HepG2 (cell line): ENCODE data around the gene ATP6V1C2. TPM values are rescaled to one million over a fixed set of nuclear protein-coding genes. Genes with fewer than 3 reads are reported as not detected.

Experiments
- ARNT ChIP-seq: fragments of 450-650 bp; IDR thresholded peaks from 2 replicates; pipeline ENCODE4 v1.6.1; 2017
- CCDC6 ChIP-seq: sonication (generic); formaldehyde crosslinking; IDR thresholded peaks from 2 replicates; pipeline ENCODE4 v1.8.1; 2022; ENCODE audit warnings: mild to moderate bottlenecking, missing genetic modification reagents, moderate library complexity
- CENPBD1 ChIP-seq: sonication (generic); formaldehyde crosslinking; IDR thresholded peaks from 2 replicates; pipeline ENCODE4 v1.8.0; 2022; ENCODE audit warnings: missing genetic modification reagents, low read depth, mild to moderate bottlenecking, borderline replicate concordance
- ETV5 ChIP-seq: IDR thresholded peaks from 2 replicates; pipeline ENCODE4 v1.6.1; 2018; ENCODE audit warnings: missing biosample characterization, missing genetic modification reagents, inconsistent platforms, borderline replicate concordance
- FOXA3 ChIP-seq: IDR thresholded peaks from 2 replicates; pipeline ENCODE4 v1.6.1; 2016; ENCODE audit warnings: missing genetic modification reagents, missing compliant biosample characterization
- GPBP1L1 ChIP-seq: sonication (generic); formaldehyde crosslinking; IDR thresholded peaks from 2 replicates; pipeline ENCODE4 v1.5.0; 2020; ENCODE audit warnings: mild to moderate bottlenecking, missing genetic modification reagents
- KDM5A ChIP-seq: fragments of 200-600 bp; sonication (generic); IDR thresholded peaks from 2 replicates; pipeline ENCODE4 v1.7.0; 2018; ENCODE audit warnings: antibody characterized with exemption, mild to moderate bottlenecking, low read length, borderline replicate concordance
- KMT2A ChIP-seq: sonication (generic); formaldehyde crosslinking; IDR thresholded peaks from 2 replicates; pipeline ENCODE4 v1.4.0; 2020; ENCODE audit warnings: missing genetic modification reagents
- MBD4 ChIP-seq: IDR thresholded peaks from 2 replicates; pipeline ENCODE4 v1.6.1; 2012; ENCODE audit warnings: low read length, inconsistent platforms, borderline replicate concordance
- NKX3-1 ChIP-seq: sonication (generic); formaldehyde crosslinking; IDR thresholded peaks from 2 replicates; pipeline ENCODE4 v1.5.0; 2020; ENCODE audit warnings: missing genetic modification reagents
- SMAD3 ChIP-seq: sonication (generic); formaldehyde crosslinking; IDR thresholded peaks from 2 replicates; pipeline ENCODE4 v1.4.0; 2020; ENCODE audit warnings: missing genetic modification reagents
- SMAD9 ChIP-seq: sonication (generic); formaldehyde crosslinking; IDR thresholded peaks from 2 replicates; pipeline ENCODE4 v1.5.1; 2020; ENCODE audit warnings: mild to moderate bottlenecking, missing genetic modification reagents
- YEATS4 ChIP-seq: sonication (generic); formaldehyde crosslinking; IDR thresholded peaks from 2 replicates; pipeline ENCODE4 v1.4.0; 2020; ENCODE audit warnings: missing genetic modification reagents, borderline replicate concordance
- ZBTB44 ChIP-seq: sonication (generic); formaldehyde crosslinking; IDR thresholded peaks from 2 replicates; pipeline ENCODE4 v1.4.0; 2020; ENCODE audit warnings: missing genetic modification reagents
- ZFYVE20 ChIP-seq: sonication (generic); formaldehyde crosslinking; IDR thresholded peaks from 2 replicates; pipeline ENCODE4 v1.8.0; 2023; ENCODE audit warnings: low read depth, mild to moderate bottlenecking, moderate library complexity, missing genetic modification reagents, borderline replicate concordance
- ZNF121 ChIP-seq: sonication (generic); formaldehyde crosslinking; IDR thresholded peaks from 2 replicates; pipeline ENCODE4 v1.5.0; 2020; ENCODE audit warnings: mild to moderate bottlenecking, missing genetic modification reagents
- ZNF331 ChIP-seq: sonication (generic); formaldehyde crosslinking; IDR thresholded peaks from 2 replicates; pipeline ENCODE4 v1.4.0; 2020; ENCODE audit warnings: missing genetic modification reagents
- ZNF501 ChIP-seq: sonication (generic); formaldehyde crosslinking; IDR thresholded peaks from 2 replicates; pipeline ENCODE4 v1.5.1; 2020; ENCODE audit warnings: mild to moderate bottlenecking, moderate library complexity, missing genetic modification reagents
- ZNF512 ChIP-seq: sonication (generic); formaldehyde crosslinking; IDR thresholded peaks from 2 replicates; pipeline ENCODE4 v1.4.0; 2020; ENCODE audit warnings: mild to moderate bottlenecking, missing genetic modification reagents
- ZNF562 ChIP-seq: sonication (generic); formaldehyde crosslinking; IDR thresholded peaks from 2 replicates; pipeline ENCODE4 v1.8.0; 2022; ENCODE audit warnings: missing genetic modification reagents, borderline replicate concordance
- ZNF580 ChIP-seq: IDR thresholded peaks from 2 replicates; pipeline ENCODE4 v1.6.1; 2016; ENCODE audit warnings: low read depth, borderline replicate concordance
- ZNF704 ChIP-seq: sonication (generic); formaldehyde crosslinking; IDR thresholded peaks from 2 replicates; pipeline ENCODE4 v1.8.1; 2023; ENCODE audit warnings: mild to moderate bottlenecking, inconsistent platforms, moderate library complexity, missing genetic modification reagents, borderline replicate concordance
- ZNF724P ChIP-seq: sonication (generic); formaldehyde crosslinking; IDR thresholded peaks from 2 replicates; pipeline ENCODE4 v1.8.0; 2022; ENCODE audit warnings: missing genetic modification reagents, borderline replicate concordance
- ZNF737 ChIP-seq: sonication (generic); formaldehyde crosslinking; IDR thresholded peaks from 2 replicates; pipeline ENCODE4 v1.5.0; 2020; ENCODE audit warnings: missing genetic modification reagents, mild to moderate bottlenecking, borderline replicate concordance
- polyA plus RNA-seq, 8 experiments: library from polyadenylated mRNA; depleted of rRNA in 3 of 8; stranded (reverse) in 7 of 8; unstranded in 1 of 8; fragments of >200 nt; fragmentation: Illumina TruSeq in 4 of 8; extraction: Trizol in 4 of 8; gene quantifications; 2 replicates each; pipeline versions ENCODE4 v1.2.1 to v1.2.3, GENCODE V29; 2011 to 2016; ENCODE audit warnings: low read depth in 4 of 8, missing spikeins in 1 of 8, mixed read lengths in 1 of 8; ENCODE audit not compliant: insufficient read depth in 1 of 8
- total RNA-seq, 5 experiments: library from RNA; depleted of rRNA; stranded (reverse); fragments of >200 nt; fragmentation: Illumina TruSeq; extraction: Trizol; gene quantifications; 2 replicates each; pipeline ENCODE4 v1.2.3, GENCODE V29; 2016; ENCODE audit warnings: low read depth in 1 of 5

ATP6V1C2 gene
- total and polyA plus RNA-seq, 2 of the 13 experiments (the other 11 are each of a cell fraction or from before 2014, with no cell fraction given): 0.04 to 0.29 TPM

GRCh38 chr2:10812362-10813162, 91.1 kb downstream of the ATP6V1C2 start, which contains the start of gene PDIA6 (continued):
- TF ChIP-seq ETV5 (CRISPR knock-in tag) (peak; percentile 63), NKX3-1 (CRISPR knock-in tag) (no peak), CENPBD1 (CRISPR knock-in tag) (no peak), KMT2A (CRISPR knock-in tag) (peak; percentile 63; the same call in 1 of the 2 replicates), MBD4 (no peak), ZBTB44 (CRISPR knock-in tag) (no peak), GPBP1L1 (CRISPR knock-in tag) (no peak), ZNF704 (no peak), FOXA3 (CRISPR knock-in tag) (no peak), ZNF512 (no peak), ZNF737 (CRISPR knock-in tag) (no peak), SMAD3 (CRISPR knock-in tag) (no peak), ZNF501 (CRISPR knock-in tag) (no peak), ZNF331 (peak; percentile 61; the same call in 1 of the 2 replicates), CCDC6 (CRISPR knock-in tag) (peak; percentile 87), SMAD9 (CRISPR knock-in tag) (no peak), ZNF121 (CRISPR knock-in tag) (peak; percentile 93), ZNF562 (CRISPR knock-in tag) (no peak), ZNF580 (CRISPR knock-in tag) (peak; percentile 22; the same call in 1 of the 2 replicates), ZNF724P (CRISPR knock-in tag) (no peak; the same call in 1 of the 2 replicates), KDM5A (peak; percentile 24; the same call in 1 of the 2 replicates), YEATS4 (peak; percentile 86), ZFYVE20 (0 out of 2 replicates have a peak, but pooled peaks have one; percentile 29), ARNT (no peak)
